Parathyroid adenoma (tissue), 2 donors: Measurements from ENCODE around the gene SEMA6B.

Experiments
- H2AFZ ChIP-seq: fragments of 300-600 bp; sonication (generic); one replicate; pipeline ENCODE4 v1.7.0; 2017; ENCODE audit warnings: antibody characterized with exemption, mild to moderate bottlenecking
- H3K27ac ChIP-seq: fragments of 300-600 bp; sonication (generic); one replicate; pipeline ENCODE4 v1.7.0; 2017
- H3K27me3 ChIP-seq: fragments of 300-600 bp; sonication (generic); one replicate; pipeline ENCODE4 v1.7.0; 2017; ENCODE audit warnings: low read length; ENCODE audit not compliant: control insufficient read depth, insufficient read depth
- H3K36me3 ChIP-seq: fragments of 300-600 bp; sonication (generic); one replicate; pipeline ENCODE4 v1.7.0; 2017; ENCODE audit warnings: low read length; ENCODE audit not compliant: control insufficient read depth, insufficient read depth
- H3K4me1 ChIP-seq: fragments of 300-600 bp; sonication (generic); one replicate; pipeline ENCODE4 v1.7.0; 2017; ENCODE audit warnings: control low read depth
- H3K4me2 ChIP-seq: fragments of 300-600 bp; sonication (generic); one replicate; pipeline ENCODE4 v1.7.0; 2017; ENCODE audit warnings: low read length
- H3K4me3 ChIP-seq: fragments of 300-600 bp; sonication (generic); one replicate; pipeline ENCODE4 v1.7.0; 2017; ENCODE audit warnings: low read depth, low read length
- H3K79me2 ChIP-seq: fragments of 300-600 bp; sonication (generic); one replicate; pipeline ENCODE4 v1.7.0; 2017; ENCODE audit warnings: control low read depth
- H3K9ac ChIP-seq: fragments of 300-600 bp; sonication (generic); one replicate; pipeline ENCODE4 v1.7.0; 2017; ENCODE audit warnings: mild to moderate bottlenecking
- H3K9me3 ChIP-seq: fragments of 300-600 bp; sonication (generic); one replicate; pipeline ENCODE4 v1.7.0; 2017; ENCODE audit warnings: low read length; ENCODE audit not compliant: control insufficient read depth
- TF ChIP-seq, protein P1 (sequence below): fragments of 300-600 bp; sonication (generic); IDR thresholded peaks from one replicate; pipeline ENCODE4 v1.7.0; 2017; ENCODE audit warnings: antibody characterized with exemption, mild to moderate bottlenecking
- donor health status: primary hyperparathyroidism.

Gene SEMA6B

DNA sequence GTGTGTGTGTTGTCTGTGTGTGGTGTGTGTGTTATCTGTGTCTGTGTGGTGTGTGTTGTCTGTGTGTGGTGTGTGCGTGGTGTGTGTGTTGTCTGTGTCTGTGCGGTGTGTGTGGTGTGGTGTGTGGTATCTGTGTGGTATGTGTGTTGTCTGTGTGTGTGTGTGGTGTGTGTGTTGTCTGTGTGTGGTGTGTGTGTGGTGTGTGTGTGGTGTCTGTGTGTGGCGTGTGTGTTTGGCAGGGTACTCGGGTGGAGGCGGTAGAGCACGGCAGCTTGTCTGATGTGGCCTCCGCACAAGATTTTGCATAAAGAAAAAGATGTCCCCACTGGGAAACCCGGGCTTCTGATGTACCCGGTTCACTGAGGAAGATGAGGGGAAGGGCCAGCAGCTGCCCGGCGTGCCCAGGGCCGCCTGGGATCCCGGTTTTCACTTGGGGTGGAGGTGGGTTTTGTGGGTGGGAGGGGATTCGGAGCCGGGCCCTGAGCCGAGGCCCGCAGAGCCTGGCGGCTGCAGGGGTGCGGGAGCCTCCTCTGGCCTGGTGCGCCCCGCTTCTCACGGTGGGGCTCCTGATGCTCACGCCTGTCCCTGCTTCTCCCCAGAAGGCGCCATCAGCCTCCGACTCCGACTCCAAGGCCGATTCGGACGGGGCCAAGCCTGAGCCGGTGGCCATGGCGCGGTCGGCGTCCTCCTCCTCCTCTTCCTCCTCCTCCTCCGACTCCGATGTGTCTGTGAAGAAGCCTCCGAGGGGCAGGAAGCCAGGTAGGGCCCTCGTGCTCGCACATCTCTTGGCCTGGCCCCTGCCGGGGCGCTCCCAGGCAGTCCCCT is 66.2 kb downstream of the SEMA6B start:
- Histone ChIP-seq H3K27ac (no peak overlapping the region), H3K36me3 (no peaks in the 10 kb centered on the region), H3K4me2 (no peak overlapping the region), H3K9ac (no peak overlapping the region), H2AFZ (no peak overlapping the region), H3K4me1 (no peaks in the 10 kb centered on the region), H3K4me3 (no peak overlapping the region), H3K27me3 (no peaks in the 10 kb centered on the region), H3K9me3 (no peaks in the 10 kb centered on the region), H3K79me2 (peaks cover 2% of the 10 kb centered on the region)
- TF ChIP-seq, protein P1, sequence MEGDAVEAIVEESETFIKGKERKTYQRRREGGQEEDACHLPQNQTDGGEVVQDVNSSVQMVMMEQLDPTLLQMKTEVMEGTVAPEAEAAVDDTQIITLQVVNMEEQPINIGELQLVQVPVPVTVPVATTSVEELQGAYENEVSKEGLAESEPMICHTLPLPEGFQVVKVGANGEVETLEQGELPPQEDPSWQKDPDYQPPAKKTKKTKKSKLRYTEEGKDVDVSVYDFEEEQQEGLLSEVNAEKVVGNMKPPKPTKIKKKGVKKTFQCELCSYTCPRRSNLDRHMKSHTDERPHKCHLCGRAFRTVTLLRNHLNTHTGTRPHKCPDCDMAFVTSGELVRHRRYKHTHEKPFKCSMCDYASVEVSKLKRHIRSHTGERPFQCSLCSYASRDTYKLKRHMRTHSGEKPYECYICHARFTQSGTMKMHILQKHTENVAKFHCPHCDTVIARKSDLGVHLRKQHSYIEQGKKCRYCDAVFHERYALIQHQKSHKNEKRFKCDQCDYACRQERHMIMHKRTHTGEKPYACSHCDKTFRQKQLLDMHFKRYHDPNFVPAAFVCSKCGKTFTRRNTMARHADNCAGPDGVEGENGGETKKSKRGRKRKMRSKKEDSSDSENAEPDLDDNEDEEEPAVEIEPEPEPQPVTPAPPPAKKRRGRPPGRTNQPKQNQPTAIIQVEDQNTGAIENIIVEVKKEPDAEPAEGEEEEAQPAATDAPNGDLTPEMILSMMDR: no peak
